HepG2 (cell line): ENCODE results near the gene ARHGAP15. TPM values are rescaled to one million over a fixed set of nuclear protein-coding genes. Genes with fewer than 3 reads are reported as not detected.
A peak's percentile ranks its signal among the peaks of the same experiment; 100 is the strongest.

Experiments used
- ATAC-seq: fragments of 200-7000 bp; cut with Tn5 transposase; 3 replicates; pipeline ENCODE4 v1.9.1; 2020; ENCODE audit warnings: mild to moderate bottlenecking, moderate library complexity
- BruUV-seq: library from RNA; stranded (reverse); fragments of 400-500 nt; replicated peaks from 2 replicates; lab custom pipeline; 2021; lab: Mats Ljungman, UMichigan
- CTCF ChIA-PET: fragments of 300-600 bp; formaldehyde crosslinking; extraction: SDS; loops from one replicate; lab custom pipeline; 2021; ENCODE audit warnings: low total read pairs, inconsistent platforms, low intra/inter-chr PET ratio; lab: Yijun Ruan, JAX
- POLR2A ChIA-PET: fragments of 350-600 bp; sonication (Branson Sonifier 250); formaldehyde crosslinking; loops from one replicate; lab custom pipeline; 2020; ENCODE audit warnings: antibody characterized with exemption, inconsistent platforms; lab: Yijun Ruan, JAX
- DNase-seq: peaks from one replicate; pipeline ENCODE4 v3.0.0-alpha.2; 2015; ENCODE audit warnings: low spot score
- FAIRE-seq: peaks from 3 replicates; lab custom pipeline; 2011; peaks lifted over from hg19 to GRCh38; lab: Jason Lieb, UNC
- H2AFZ ChIP-seq: one replicate; pipeline ENCODE4 v1.6.1; 2011; ENCODE audit warnings: low read length, inconsistent platforms
- H3K27ac ChIP-seq: fragments of 300-600 bp; 3 replicates; pipeline ENCODE4 v1.8.0; 2011; ENCODE audit warnings: mixed run types, mild to moderate bottlenecking, mixed read lengths, low read length, inconsistent platforms; ENCODE audit not compliant: insufficient read depth; ENCODE audit errors: extremely low read length
- H3K27me3 ChIP-seq, 2 experiments: fragments of 200-600 bp in 1 of 2; 2 replicates in 1 of 2; 3 replicates in 1 of 2; pipeline versions ENCODE4 v1.6.0 to v1.8.0; 2011; ENCODE audit warnings: low read length in 2 of 2, mild to moderate bottlenecking in 2 of 2, moderate library complexity in 2 of 2, inconsistent platforms in 1 of 2; ENCODE audit not compliant: insufficient read depth in 2 of 2, control insufficient read depth in 1 of 2
- H3K36me3 ChIP-seq, 2 experiments: fragments of 200-600 bp in 1 of 2; replicated peaks in 1 of 2; 2 replicates in 1 of 2; 3 replicates in 1 of 2; pipeline versions ENCODE4 v1.5.1 to v1.8.0; 2011; ENCODE audit warnings: low read length in 2 of 2, inconsistent platforms in 1 of 2; ENCODE audit not compliant: insufficient read depth in 2 of 2, control insufficient read depth in 1 of 2
- H3K4me1 ChIP-seq: 2 replicates; pipeline ENCODE4 v1.5.1; 2012; ENCODE audit warnings: low read length, inconsistent platforms; ENCODE audit not compliant: insufficient read depth
- H3K4me2 ChIP-seq: 2 replicates; pipeline ENCODE4 v1.6.0; 2011; ENCODE audit warnings: low read depth, low read length, inconsistent platforms
- H3K4me3 ChIP-seq, 3 experiments: fragments of 200-600 bp in 1 of 3; sonication (generic), shearing (Covaris generic) in 1 of 3; replicated peaks in 1 of 3; 2 replicates each; pipeline ENCODE4 v1.5.1; 2011 to 2016; ENCODE audit warnings: low read length in 3 of 3, inconsistent platforms in 2 of 3, low read depth in 2 of 3, mild to moderate bottlenecking in 2 of 3, control low read depth in 1 of 3, mixed read lengths in 1 of 3; ENCODE audit not compliant: insufficient read depth in 1 of 3
- H3K79me2 ChIP-seq: one replicate; pipeline ENCODE4 v1.6.1; 2011; ENCODE audit warnings: low read length, inconsistent platforms; ENCODE audit not compliant: insufficient read depth
- H3K9ac ChIP-seq: 2 replicates; pipeline ENCODE4 v1.6.0; 2011; ENCODE audit warnings: mild to moderate bottlenecking, low read depth, low read length, inconsistent platforms; ENCODE audit not compliant: insufficient read depth
- H3K9me3 ChIP-seq: 2 replicates; pipeline ENCODE4 v1.5.1; 2012; ENCODE audit warnings: mild to moderate bottlenecking, low read length
- H4K20me1 ChIP-seq: 2 replicates; pipeline ENCODE4 v1.6.0; 2011; ENCODE audit warnings: inconsistent platforms, mild to moderate bottlenecking, low read length, moderate library complexity; ENCODE audit not compliant: insufficient read depth
- AKAP8 ChIP-seq: sonication (generic); formaldehyde crosslinking; IDR thresholded peaks from 2 replicates; pipeline ENCODE4 v1.5.1; 2020; ENCODE audit warnings: mild to moderate bottlenecking, missing genetic modification reagents
- DNMT3B ChIP-seq: conservative IDR thresholded peaks from 2 replicates; pipeline ENCODE4 v1.6.1; 2016; ENCODE audit warnings: missing biosample characterization, control low read depth
- GFI1 ChIP-seq: sonication (generic); formaldehyde crosslinking; IDR thresholded peaks from 2 replicates; pipeline ENCODE4 v1.5.0; 2020; ENCODE audit warnings: missing genetic modification reagents, mild to moderate bottlenecking, borderline replicate concordance
- MAFF ChIP-seq: IDR thresholded peaks from 2 replicates; pipeline ENCODE4 v1.6.1; 2011; ENCODE audit warnings: low read depth, low read length, improper control_type of control experiment
- MAFK ChIP-seq, 2 experiments: IDR thresholded peaks in 1 of 2; conservative IDR thresholded peaks in 1 of 2; 2 replicates each; pipeline ENCODE4 v1.6.1; 2011; ENCODE audit warnings: improper control_type of control experiment in 2 of 2, low read length in 2 of 2
- MAX ChIP-seq: IDR thresholded peaks from 2 replicates; pipeline ENCODE4 v1.6.1; 2012; ENCODE audit warnings: inconsistent platforms
- POGK ChIP-seq: sonication (generic); formaldehyde crosslinking; conservative IDR thresholded peaks from 2 replicates; pipeline ENCODE4 v1.8.0; 2022; ENCODE audit warnings: mild to moderate bottlenecking, moderate library complexity, missing genetic modification reagents
- ZBTB10 ChIP-seq: sonication (generic); formaldehyde crosslinking; IDR thresholded peaks from 2 replicates; pipeline ENCODE4 v1.4.0; 2020; ENCODE audit warnings: missing genetic modification reagents, borderline replicate concordance
- ZNF451 ChIP-seq: sonication (generic); formaldehyde crosslinking; IDR thresholded peaks from 2 replicates; pipeline ENCODE4 v1.5.0; 2020; ENCODE audit warnings: mild to moderate bottlenecking, missing genetic modification reagents
- ZNF572 ChIP-seq: sonication (generic); formaldehyde crosslinking; IDR thresholded peaks from 2 replicates; pipeline ENCODE4 v1.5.1; 2020; ENCODE audit warnings: mild to moderate bottlenecking, missing genetic modification reagents
- ZNF792 ChIP-seq: IDR thresholded peaks from 2 replicates; pipeline ENCODE4 v1.6.1; 2016
- WGBS: methylation state at CpG from one replicate; pipeline ENCODE4 v1.1.6; 2017; ENCODE audit warnings: low lambda C conversion rate; 5-methylcytosine and 5-hydroxymethylcytosine counted together
- in situ Hi-C: cut with HindIII; loops from 2 replicates; pipeline ENCODE4 v1.10.0; 2017; ENCODE audit warnings: low pct_unique_long_range_greater_than_20kb; ENCODE audit not compliant: extremely low pct_ligation_motif_present
- intact Hi-C: fragments of 100-400 bp; cut with micrococcal nuclease; formaldehyde crosslinking; loops from one replicate; pipeline ENCODE4 v1.10.0; 2022; ENCODE audit not compliant: unreplicated experiment
- polyA plus RNA-seq, 8 experiments: library from polyadenylated mRNA; depleted of rRNA in 3 of 8; stranded (reverse) in 7 of 8; unstranded in 1 of 8; fragments of >200 nt; fragmentation: Illumina TruSeq in 4 of 8; extraction: Trizol in 4 of 8; gene quantifications; 2 replicates each; pipeline versions ENCODE4 v1.2.1 to v1.2.3, GENCODE V29; 2011 to 2016; ENCODE audit warnings: low read depth in 4 of 8, missing spikeins in 1 of 8, mixed read lengths in 1 of 8; ENCODE audit not compliant: insufficient read depth in 1 of 8
- total RNA-seq, 5 experiments: library from RNA; depleted of rRNA; stranded (reverse); fragments of >200 nt; fragmentation: Illumina TruSeq; extraction: Trizol; gene quantifications; 2 replicates each; pipeline ENCODE4 v1.2.3, GENCODE V29; 2016; ENCODE audit warnings: low read depth in 1 of 5

The ARHGAP15 gene
- total and polyA plus RNA-seq, 2 of the 13 experiments (the other 11 are each of a cell fraction or from before 2014, with no cell fraction given), result 0.04 TPM; not detected in 1

- no peaks in the 10 kb centered on the region for H3K79me2 ChIP-seq
- H3K4me3 ChIP-seq, result no peak overlapping the region
- FAIRE-seq (no peak), DNase-seq (no peak), ATAC-seq (no peak)
- H2AFZ ChIP-seq, result no peak overlapping the region
- in situ Hi-C loops, result no loop called here
- BruUV-seq, result no TSS peak
- WGBS, result 43% methylated on average over 2 of the region's 2 CpGs
- H3K36me3 ChIP-seq, result no peaks in the 10 kb centered on the region
- no peaks in the 10 kb centered on the region for H3K27me3 ChIP-seq
- no peak overlapping the region for H3K27ac ChIP-seq
- TF ChIP-seq MAFF, result peak; percentile 68
- no peak for TF ChIP-seq ZBTB10 (CRISPR knock-in tag)
- peak; percentile 68 to 73 for TF ChIP-seq MAFK (conservative IDR thresholded peaks at IDR 0.05 in 1 of 2, IDR thresholded peaks at IDR 0.05 in 1 of 2; ENCODE audit: low read length in 2 of 2)
- no peaks in the 10 kb centered on the region for H4K20me1 ChIP-seq
- H3K9me3 ChIP-seq, result no peaks in the 10 kb centered on the region
- intact Hi-C loops, result no loop called here
- H3K9ac ChIP-seq, result no peak overlapping the region
- no peaks in the 10 kb centered on the region for H3K4me1 ChIP-seq
- H3K4me2 ChIP-seq, result no peak overlapping the region
- ChIA-PET CTCF (no interaction called here), POLR2A (no interaction called here)
Observed at GRCh38 chr2:143530758-143531157, 401.5 kb downstream of the ARHGAP15 start.

- no peak for TF ChIP-seq ZNF451 (CRISPR knock-in tag)
- TF ChIP-seq ZNF572 (CRISPR knock-in tag), result no peak
- TF ChIP-seq ZNF792 (CRISPR knock-in tag), result no peak
- no peak for TF ChIP-seq GFI1 (CRISPR knock-in tag)
- no peak for TF ChIP-seq AKAP8 (CRISPR knock-in tag)
- TF ChIP-seq POGK (CRISPR knock-in tag), result no peak
- no peak for TF ChIP-seq DNMT3B (CRISPR knock-in tag)
- no peak for TF ChIP-seq MAX
- FAIRE-seq, result no peak
- intact Hi-C loops, result no loop called here
Observed at GRCh38 chr2:143532061-143532460, 402.8 kb downstream of the ARHGAP15 start.

More at GRCh38 chr2:143532061-143532460, 402.8 kb downstream of the ARHGAP15 start:
- Histone ChIP-seq H3K9ac (no peak overlapping the region), H3K79me2 (no peaks in the 10 kb centered on the region), H2AFZ (no peak overlapping the region), H3K9me3 (no peaks in the 10 kb centered on the region), H3K27ac (no peak overlapping the region), H3K36me3 (no peaks in the 10 kb centered on the region), H3K4me3 (no peak overlapping the region), H3K4me1 (no peaks in the 10 kb centered on the region), H4K20me1 (no peaks in the 10 kb centered on the region), H3K27me3 (no peaks in the 10 kb centered on the region), H3K4me2 (no peak overlapping the region)
- in situ Hi-C loops, result no loop called here
- ChIA-PET POLR2A (no interaction called here), CTCF (no interaction called here)
- no TSS peak for BruUV-seq
- DNase-seq, result no peak
- no peak for ATAC-seq
